ENCODE data around the gene ZMYND10. TPM values are rescaled to one million over a fixed set of nuclear protein-coding genes. Genes with fewer than 3 reads are reported as not detected.
A peak's percentile ranks its signal among the peaks of the same experiment; 100 is the strongest.

Gene ZMYND10
- total and polyA plus RNA-seq, 10 donors: 0.56 to 2.2 (median 1.2) TPM; not detected in 1

DNA sequence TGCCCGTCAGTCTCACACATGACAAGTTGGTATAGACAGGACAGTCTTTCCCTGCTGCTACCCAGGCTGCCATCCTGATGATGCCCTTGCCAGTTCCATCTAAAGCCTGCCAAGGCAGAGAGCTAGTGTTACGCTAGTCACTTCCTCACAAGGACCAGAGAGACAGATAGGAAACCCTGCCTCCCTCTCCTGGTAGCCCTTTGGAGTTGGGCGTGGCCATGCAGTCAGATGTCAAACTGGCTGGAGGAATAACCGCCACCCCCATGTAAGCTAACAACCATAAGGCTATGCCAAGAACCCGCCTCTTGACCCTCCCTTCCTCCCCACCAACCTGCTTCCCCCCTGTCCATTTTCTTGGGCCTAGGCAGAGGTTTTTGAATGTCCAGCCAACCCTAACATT lies 11.0 kb upstream of the ZMYND10 start:
- H3K36me3 ChIP-seq: peaks cover 0 to 71% (median 40%) of the 10 kb centered on the region in 6 donors
- intact Hi-C loops (cut with DNase I; ENCODE audit: low total_unique reads): no loop called here
- H3K9me3 ChIP-seq: no peaks in the 10 kb centered on the region
- TF ChIP-seq CTCF (IDR thresholded peaks at IDR 0.05 in 8 of 11, conservative IDR thresholded peaks at IDR 0.05 in 3 of 11): no peak
- no peak for TF ChIP-seq POLR2AphosphoS5 (IDR thresholded peaks at IDR 0.05)
- no peak for TF ChIP-seq POLR2A (IDR thresholded peaks at IDR 0.05)
- H3K27me3 ChIP-seq (replicated peaks in 1 of 7): no peaks in the 10 kb centered on the region
- H3K4me1 ChIP-seq: peaks cover 34 to 84% (median 64%) of the 10 kb centered on the region in 6 donors
- no peak for DNase-seq
- WGBS, 5 donors: 51 to 75% (median 57%) methylated on average over 4 to 5 of the region's 5 CpGs
- peak overlapping the region in 6 of 8 donors; percentile 2 to 97 (median 83) for H3K4me3 ChIP-seq
- peak overlapping the region in 5 of 8 donors; percentile 4 to 92 (median 90) for H3K27ac ChIP-seq

DNA sequence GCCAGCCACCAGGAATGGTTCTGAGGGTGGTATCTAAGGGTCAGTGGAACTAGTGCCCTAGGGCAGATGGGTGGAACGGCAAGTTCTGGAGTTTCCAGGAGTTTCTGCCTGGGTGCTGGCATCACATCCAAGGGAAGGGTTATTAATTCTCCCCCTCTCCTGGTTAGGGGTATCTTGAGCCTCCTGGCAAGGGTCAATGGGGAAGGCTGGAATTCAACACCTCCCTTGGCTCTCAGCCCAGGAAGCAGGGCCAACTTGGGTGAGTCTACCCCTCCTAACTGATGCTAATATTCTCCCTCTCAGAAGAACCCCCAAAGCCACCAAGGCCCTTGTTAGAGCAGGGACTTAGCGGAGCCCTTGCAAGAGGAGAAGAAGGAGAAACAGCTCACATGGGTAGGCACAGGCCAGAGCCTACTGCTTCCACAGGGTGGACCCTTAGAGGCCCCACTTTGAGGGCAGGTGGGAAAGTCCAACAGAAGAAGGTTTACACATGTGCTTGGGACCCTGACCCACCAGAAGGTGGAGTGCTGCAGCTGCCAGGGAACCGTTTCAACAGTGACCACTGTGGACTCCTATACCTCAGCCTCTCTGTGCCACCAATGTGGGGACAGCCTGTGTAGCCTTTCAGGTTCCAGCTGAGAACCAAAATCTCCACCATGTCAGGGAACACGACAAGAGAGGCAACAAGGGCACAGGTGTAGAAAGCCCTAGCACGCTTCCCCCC lies 10.5 kb upstream of the ZMYND10 start:
- DNase-seq: no peak
- intact Hi-C loops (cut with DNase I; ENCODE audit: low total_unique reads): no loop called here
- Histone ChIP-seq H3K4me3 (peak overlapping the region in 5 of 8 donors; percentile 2 to 97 (median 83)), H3K4me1 (peaks cover 39 to 89% (median 70%) of the 10 kb centered on the region in 6 donors), H3K27me3 (replicated peaks in 1 of 7) (no peaks in the 10 kb centered on the region), H3K27ac (peak overlapping the region in 5 of 8 donors; percentile 4 to 92 (median 90)), H3K36me3 (peaks cover 0 to 72% (median 40%) of the 10 kb centered on the region in 6 donors), H3K9me3 (no peaks in the 10 kb centered on the region)
- 65 to 77% (median 72%) methylated on average over 5 of the region's 5 CpGs for WGBS, 5 donors
- TF ChIP-seq POLR2AphosphoS5 (IDR thresholded peaks at IDR 0.05): no peak
- TF ChIP-seq POLR2A (IDR thresholded peaks at IDR 0.05): no peak
- no peak for TF ChIP-seq CTCF (IDR thresholded peaks at IDR 0.05 in 8 of 11, conservative IDR thresholded peaks at IDR 0.05 in 3 of 11)

- TF ChIP-seq CTCF (IDR thresholded peaks at IDR 0.05 in 8 of 11, conservative IDR thresholded peaks at IDR 0.05 in 3 of 11): no peak
- peak in 1 of 3 donors; percentile 35 for TF ChIP-seq POLR2AphosphoS5 (IDR thresholded peaks at IDR 0.05)
- no peak for TF ChIP-seq POLR2A (IDR thresholded peaks at IDR 0.05)
- intact Hi-C loops (cut with DNase I; ENCODE audit: low total_unique reads): no loop called here
- H3K9me3 ChIP-seq: no peaks in the 10 kb centered on the region
- DNase-seq: no peak
- H3K36me3 ChIP-seq: peaks cover 0 to 72% (median 40%) of the 10 kb centered on the region in 6 donors
- H3K4me1 ChIP-seq: peaks cover 39 to 96% (median 78%) of the 10 kb centered on the region in 6 donors
- no peaks in the 10 kb centered on the region for H3K27me3 ChIP-seq (replicated peaks in 1 of 7)
- 87 to 97% (median 94%) methylated on average over 5 to 7 of the region's 7 CpGs for WGBS, 5 donors
- H3K4me3 ChIP-seq: no peak overlapping the region
- peak overlapping the region in 1 of 8 donors; percentile 91 for H3K27ac ChIP-seq
Observed at GRCh38 chr3:50354850-50355249, 9.3 kb upstream of the ZMYND10 start.

DNA sequence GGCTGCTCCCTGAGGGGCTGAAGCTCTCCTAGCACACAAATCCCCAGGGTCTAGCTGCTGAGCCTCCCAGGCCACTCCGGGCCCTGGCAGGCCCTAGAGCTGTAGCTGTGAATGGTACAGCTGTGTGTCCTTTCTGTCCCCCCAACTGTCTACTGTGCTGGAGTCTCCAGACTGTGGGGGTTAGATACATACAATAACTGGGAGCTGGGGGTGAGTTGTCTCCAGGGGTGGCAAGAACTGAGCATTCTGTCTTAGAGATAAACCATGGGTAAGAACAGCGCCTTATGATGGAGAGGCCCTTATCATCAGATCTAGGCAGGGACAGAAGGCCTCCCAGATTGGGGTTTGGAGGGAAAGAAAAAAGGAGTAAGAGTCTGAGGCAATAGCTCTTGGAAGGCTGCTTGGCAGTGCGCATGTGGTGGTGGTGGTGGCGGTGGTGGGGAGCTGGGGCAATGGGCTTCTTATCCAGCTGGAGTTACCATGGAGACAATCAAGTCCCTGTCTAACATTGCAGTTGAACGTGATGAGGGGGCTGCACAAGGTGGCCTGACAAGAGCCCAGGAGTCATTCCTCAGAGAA lies 8.7 kb upstream of the ZMYND10 start:
- WGBS, 5 donors: 84 to 93% (median 90%) methylated on average over 5 of the region's 5 CpGs
- H3K36me3 ChIP-seq: peaks cover 0 to 75% (median 40%) of the 10 kb centered on the region in 6 donors
- no peaks in the 10 kb centered on the region for H3K9me3 ChIP-seq
- no peak overlapping the region for H3K4me3 ChIP-seq
- H3K27me3 ChIP-seq (replicated peaks in 1 of 7): no peaks in the 10 kb centered on the region
- peaks cover 39 to 98% (median 80%) of the 10 kb centered on the region in 6 donors for H3K4me1 ChIP-seq
- intact Hi-C loops (cut with DNase I; ENCODE audit: low total_unique reads): no loop called here
- no peak overlapping the region for H3K27ac ChIP-seq
- no peak for TF ChIP-seq CTCF (IDR thresholded peaks at IDR 0.05 in 8 of 11, conservative IDR thresholded peaks at IDR 0.05 in 3 of 11)
- TF ChIP-seq POLR2AphosphoS5 (IDR thresholded peaks at IDR 0.05): no peak
- no peak for TF ChIP-seq POLR2A (IDR thresholded peaks at IDR 0.05)
- no peak for DNase-seq
